ENCODE data around the gene EPHA10. TPM values are rescaled to one million over a fixed set of nuclear protein-coding genes. Genes with fewer than 3 reads are reported as not detected.

The EPHA10 gene
- total RNA-seq, 1 donor from 2014 or later, result 0.13 TPM

GRCh38 chr1:37728416-37728815 lies 36.5 kb downstream of the EPHA10 start:
- Mint-ChIP-seq H3K4me1 (ENCODE audit: unreplicated experiment) (no peaks in the 10 kb centered on the region), H3K36me3 (ENCODE audit: low read depth, unreplicated experiment) (no peaks in the 10 kb centered on the region), H3K9me3 (ENCODE audit: unreplicated experiment) (no peaks in the 10 kb centered on the region), H3K27me3 (ENCODE audit: unreplicated experiment) (peaks cover 9% of the 10 kb centered on the region), H3K27ac (ENCODE audit: unreplicated experiment) (no peak overlapping the region), H3K4me3 (ENCODE audit: unreplicated experiment) (no peak overlapping the region)
- no peak for DNase-seq (ENCODE audit: low spot score)
- TF ChIP-seq CTCF (IDR thresholded peaks at IDR 0.05; ENCODE audit: unreplicated experiment), result no peak

- H3K36me3 Mint-ChIP-seq (ENCODE audit: low read depth, unreplicated experiment), result no peaks in the 10 kb centered on the region
- peaks cover 9% of the 10 kb centered on the region for H3K27me3 Mint-ChIP-seq (ENCODE audit: unreplicated experiment)
- TF ChIP-seq CTCF (IDR thresholded peaks at IDR 0.05; ENCODE audit: unreplicated experiment), result no peak
- H3K27ac Mint-ChIP-seq (ENCODE audit: unreplicated experiment), result no peak overlapping the region
- no peak for DNase-seq (ENCODE audit: low spot score)
- H3K4me1 Mint-ChIP-seq (ENCODE audit: unreplicated experiment), result no peaks in the 10 kb centered on the region
- no peaks in the 10 kb centered on the region for H3K9me3 Mint-ChIP-seq (ENCODE audit: unreplicated experiment)
- no peak overlapping the region for H3K4me3 Mint-ChIP-seq (ENCODE audit: unreplicated experiment)
These were observed 38.0 kb downstream of the EPHA10 start for GRCh38 chr1:37726751-37727585.

GRCh38 chr1:37725851-37726613 lies 38.9 kb downstream of the EPHA10 start:
- Mint-ChIP-seq H3K4me3 (ENCODE audit: unreplicated experiment) (no peak overlapping the region), H3K27me3 (ENCODE audit: unreplicated experiment) (peaks cover 9% of the 10 kb centered on the region), H3K36me3 (ENCODE audit: low read depth, unreplicated experiment) (no peaks in the 10 kb centered on the region), H3K9me3 (ENCODE audit: unreplicated experiment) (no peaks in the 10 kb centered on the region), H3K4me1 (ENCODE audit: unreplicated experiment) (no peaks in the 10 kb centered on the region), H3K27ac (ENCODE audit: unreplicated experiment) (no peak overlapping the region)
- DNase-seq (ENCODE audit: low spot score), result no peak
- TF ChIP-seq CTCF (IDR thresholded peaks at IDR 0.05; ENCODE audit: unreplicated experiment), result no peak

GRCh38 chr1:37724575-37724974 lies 40.3 kb downstream of the EPHA10 start:
- H3K4me3 Mint-ChIP-seq (ENCODE audit: unreplicated experiment), result no peak overlapping the region

More at GRCh38 chr1:37724575-37724974, 40.3 kb downstream of the EPHA10 start:
- H3K27me3 Mint-ChIP-seq (ENCODE audit: unreplicated experiment), result peaks cover 6% of the 10 kb centered on the region
- H3K4me1 Mint-ChIP-seq (ENCODE audit: unreplicated experiment), result no peaks in the 10 kb centered on the region
- TF ChIP-seq CTCF (IDR thresholded peaks at IDR 0.05; ENCODE audit: unreplicated experiment), result no peak
- no peaks in the 10 kb centered on the region for H3K9me3 Mint-ChIP-seq (ENCODE audit: unreplicated experiment)
- no peaks in the 10 kb centered on the region for H3K36me3 Mint-ChIP-seq (ENCODE audit: low read depth, unreplicated experiment)
- H3K27ac Mint-ChIP-seq (ENCODE audit: unreplicated experiment), result no peak overlapping the region
- DNase-seq (ENCODE audit: low spot score), result no peak
